NCI-H510A (cell line): ENCODE data around the gene SH3BP1.

ENCODE experiments used
- DNase-seq: peaks from one replicate; lab custom pipeline; 2025; lab: John Stamatoyannopoulos, UW

The SH3BP1 gene

GRCh38 chr22:37659066-37659896 is 19.8 kb downstream of the SH3BP1 start:
- DNase-seq: no peak

GRCh38 chr22:37659897-37660708 is 20.6 kb downstream of the SH3BP1 start:
- DNase-seq: no peak

- no peak for DNase-seq
Measured at GRCh38 chr22:37660709-37661045, 21.2 kb downstream of the SH3BP1 start.

- peak; percentile 43 for DNase-seq
Measured at GRCh38 chr22:37661160-37661924, 21.9 kb downstream of the SH3BP1 start.

GRCh38 chr22:37662039-37662438 is 22.6 kb downstream of the SH3BP1 start:
- no peak for DNase-seq

GRCh38 chr22:37663521-37664140 is 24.2 kb downstream of the SH3BP1 start:
- no peak for DNase-seq

- DNase-seq: no peak
Measured at GRCh38 chr22:37664249-37665101, 25.0 kb downstream of the SH3BP1 start.

GRCh38 chr22:37665487-37665886 is 26.0 kb downstream of the SH3BP1 start:
- DNase-seq: no peak

- no peak for DNase-seq
Measured at GRCh38 chr22:37669586-37669985, 30.1 kb downstream of the SH3BP1 start.

GRCh38 chr22:37672206-37672919 is 32.9 kb downstream of the SH3BP1 start:
- DNase-seq: no peak

GRCh38 chr22:37672920-37673455 is 33.5 kb downstream of the SH3BP1 start:
- no peak for DNase-seq

GRCh38 chr22:37674248-37674647 is 34.8 kb downstream of the SH3BP1 start:
- no peak for DNase-seq

GRCh38 chr22:37674951-37675929 is 35.8 kb downstream of the SH3BP1 start, which contains the start of gene LGALS1:
TSS of gene LGALS1 (plus strand) at chr22:37675636. CDS start at chr22:37675703, 67 bp downstream.
- peak; percentile 62 for DNase-seq

- no peak for DNase-seq
Measured at GRCh38 chr22:37675930-37676735, 36.7 kb downstream of the SH3BP1 start.

- peak; percentile 55 for DNase-seq
Measured at GRCh38 chr22:37676736-37677492, 37.4 kb downstream of the SH3BP1 start.

GRCh38 chr22:37677493-37677974 is 38.1 kb downstream of the SH3BP1 start:
- DNase-seq: no peak

GRCh38 chr22:37678372-37678771 is 38.9 kb downstream of the SH3BP1 start:
- DNase-seq: no peak
